Stomach (tissue), 4 donors: Measurements from ENCODE around the gene TOR1AIP1.

Source experiments
- EP300 ChIP-seq: sonication (generic); formaldehyde crosslinking; IDR thresholded peaks from one replicate; pipeline ENCODE4 v1.6.1; 2017; ENCODE audit warnings: antibody characterized with exemption
- TF ChIP-seq, protein P1 (sequence below), 7 experiments: fragments of 450-650 bp in 4 of 7; fragments of 200-600 bp in 3 of 7; sonication (generic) in 3 of 7; IDR thresholded peaks; one replicate each; pipeline ENCODE4 v1.5.1; 2016 to 2019; ENCODE audit warnings: antibody characterized with exemption in 7 of 7, control low read depth in 2 of 7, mild to moderate bottlenecking in 1 of 7

DNA sequence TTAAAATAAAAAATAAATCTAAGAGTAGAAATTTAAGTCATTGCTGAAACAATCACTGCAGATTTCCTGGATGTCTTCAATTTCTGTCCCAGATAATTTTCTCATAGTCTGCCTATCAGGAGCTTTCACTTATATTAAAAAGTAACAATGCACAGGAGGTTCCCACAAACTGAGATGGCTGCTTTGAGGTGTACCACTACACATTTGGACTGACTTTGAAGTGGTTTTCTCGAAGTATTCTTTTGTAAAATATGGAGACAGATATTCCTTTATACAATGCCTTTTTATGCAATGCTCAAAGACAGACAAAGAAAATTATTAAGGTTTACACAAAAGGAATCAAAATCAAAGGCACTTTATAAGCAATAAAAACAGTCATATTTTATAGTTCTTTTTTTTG is 29.0 kb upstream of the TOR1AIP1 start:
- TF ChIP-seq, protein P1, sequence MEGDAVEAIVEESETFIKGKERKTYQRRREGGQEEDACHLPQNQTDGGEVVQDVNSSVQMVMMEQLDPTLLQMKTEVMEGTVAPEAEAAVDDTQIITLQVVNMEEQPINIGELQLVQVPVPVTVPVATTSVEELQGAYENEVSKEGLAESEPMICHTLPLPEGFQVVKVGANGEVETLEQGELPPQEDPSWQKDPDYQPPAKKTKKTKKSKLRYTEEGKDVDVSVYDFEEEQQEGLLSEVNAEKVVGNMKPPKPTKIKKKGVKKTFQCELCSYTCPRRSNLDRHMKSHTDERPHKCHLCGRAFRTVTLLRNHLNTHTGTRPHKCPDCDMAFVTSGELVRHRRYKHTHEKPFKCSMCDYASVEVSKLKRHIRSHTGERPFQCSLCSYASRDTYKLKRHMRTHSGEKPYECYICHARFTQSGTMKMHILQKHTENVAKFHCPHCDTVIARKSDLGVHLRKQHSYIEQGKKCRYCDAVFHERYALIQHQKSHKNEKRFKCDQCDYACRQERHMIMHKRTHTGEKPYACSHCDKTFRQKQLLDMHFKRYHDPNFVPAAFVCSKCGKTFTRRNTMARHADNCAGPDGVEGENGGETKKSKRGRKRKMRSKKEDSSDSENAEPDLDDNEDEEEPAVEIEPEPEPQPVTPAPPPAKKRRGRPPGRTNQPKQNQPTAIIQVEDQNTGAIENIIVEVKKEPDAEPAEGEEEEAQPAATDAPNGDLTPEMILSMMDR (IDR thresholded peaks at IDR 0.05) = no peak
- no peak for TF ChIP-seq EP300
